Daoy (cell line): Measurements from ENCODE around the gene DCD. TPM values are rescaled to one million over a fixed set of nuclear protein-coding genes. Genes with fewer than 3 reads are reported as not detected.

Source experiments
- DNase-seq: peaks from one replicate; pipeline ENCODE4 v3.0.0-alpha.2; 2015; ENCODE audit warnings: low read depth
- total RNA-seq: library from RNA; depleted of rRNA; stranded (reverse); fragments of >200 nt; shearing (Covaris generic); gene quantifications from 2 replicates; pipeline ENCODE4 v1.2.3, GENCODE V29; 2014; rRNA removed

The DCD gene
- total RNA-seq, 1 experiment from 2014 or later, result not detected

GRCh38 chr12:54608156-54608555 lies 40.0 kb downstream of the DCD start:
- DNase-seq, result no peak

GRCh38 chr12:54606556-54606955 lies 41.6 kb downstream of the DCD start:
- no peak for DNase-seq

GRCh38 chr12:54605138-54605970 lies 42.8 kb downstream of the DCD start:
- DNase-seq, result no peak

- DNase-seq, result no peak
Observed at GRCh38 chr12:54604436-54604835, 43.7 kb downstream of the DCD start.

- no peak for DNase-seq
Observed at GRCh38 chr12:54603872-54604271, 44.3 kb downstream of the DCD start.

- DNase-seq, result peak; percentile 84
Observed at GRCh38 chr12:54603173-54603814, 44.9 kb downstream of the DCD start.

GRCh38 chr12:54602661-54603060 lies 45.5 kb downstream of the DCD start:
- peak; percentile 38 for DNase-seq

- DNase-seq, result peak; percentile 60
Observed at GRCh38 chr12:54601841-54602240, 46.3 kb downstream of the DCD start.

GRCh38 chr12:54598970-54599369 lies 49.2 kb downstream of the DCD start:
- no peak for DNase-seq

- peak; percentile 71 for DNase-seq
Observed at GRCh38 chr12:54596526-54596946, 51.6 kb downstream of the DCD start.

- no peak for DNase-seq
Observed at GRCh38 chr12:54595471-54595870, 52.7 kb downstream of the DCD start.

Other genes starting within 250 kb of the DCD start
- gene ITGA5, start 229.1 kb downstream of the DCD start, total RNA-seq, result 91.0 and 107 TPM in 2 replicates
- not detected in 2 replicates for gene GTSF1, start 174.8 kb downstream of the DCD start, total RNA-seq
- gene NCKAP1L, start 150.6 kb downstream of the DCD start, total RNA-seq, result 0.11 and 0.83 TPM in 2 replicates
- gene PDE1B, start 98.8 kb downstream of the DCD start, total RNA-seq, result 0.23 and 1.3 TPM in 2 replicates
- not detected in 2 replicates for gene PPP1R1A, start 59.7 kb downstream of the DCD start, total RNA-seq
- gene LACRT, start 13.5 kb downstream of the DCD start, total RNA-seq, result not detected in 2 replicates
- gene MUCL1, start 206.2 kb upstream of the DCD start, total RNA-seq, result not detected in 2 replicates